Tibial artery (tissue), 4 donors: Measurements from ENCODE around the gene KIF21A.

Experiments used
- DNase-seq, 2 donors: peaks; one replicate each; pipeline ENCODE4 v3.0.0-alpha.2; 2019
- H3K27ac ChIP-seq, 2 donors: fragments of 200-600 bp; sonication (generic) in 1 of 2; 1 replicate in 1 of 2; 2 replicates in 1 of 2; pipeline ENCODE4 v1.5.1; 2018 to 2019; ENCODE audit warnings: mild to moderate bottlenecking in 1 of 2
- H3K27me3 ChIP-seq, 2 donors: fragments of 200-600 bp; sonication (generic) in 1 of 2; one replicate each; pipeline versions ENCODE4 v1.5.1 to v1.6.0; 2016 to 2019
- H3K36me3 ChIP-seq, 3 donors: fragments of 200-600 bp; sonication (generic) in 2 of 3; one replicate each; pipeline ENCODE4 v1.5.1; 2016 to 2019; ENCODE audit warnings: mild to moderate bottlenecking in 2 of 3
- H3K4me1 ChIP-seq, 4 donors: fragments of 200-600 bp; sonication (generic) in 2 of 4; 1 replicate in 3 of 4; 2 replicates in 1 of 4; pipeline ENCODE4 v1.5.1; 2016 to 2019
- H3K4me3 ChIP-seq, 2 donors: fragments of 200-600 bp; sonication (generic) in 1 of 2; 1 replicate in 1 of 2; 2 replicates in 1 of 2; pipeline ENCODE4 v1.5.1; 2018 to 2019; ENCODE audit warnings: mild to moderate bottlenecking in 2 of 2
- H3K9me3 ChIP-seq, 3 donors: fragments of 200-600 bp; sonication (generic) in 1 of 3; one replicate each; pipeline ENCODE4 v1.5.1; 2016 to 2019
- intact Hi-C: fragments of 100-400 bp; cut with DNase I; formaldehyde crosslinking; loops from one replicate; pipeline ENCODE4 v1.15.0; 2023; ENCODE audit warnings: low total_unique reads
- TF ChIP-seq, protein P1 (sequence below), 2 experiments: fragments of 200-600 bp in 1 of 2; fragments of 450-650 bp in 1 of 2; IDR thresholded peaks; one replicate each; pipeline ENCODE4 v1.5.1; 2017 to 2019; ENCODE audit warnings: antibody characterized with exemption in 2 of 2, mild to moderate bottlenecking in 1 of 2, moderate library complexity in 1 of 2

The KIF21A gene

DNA sequence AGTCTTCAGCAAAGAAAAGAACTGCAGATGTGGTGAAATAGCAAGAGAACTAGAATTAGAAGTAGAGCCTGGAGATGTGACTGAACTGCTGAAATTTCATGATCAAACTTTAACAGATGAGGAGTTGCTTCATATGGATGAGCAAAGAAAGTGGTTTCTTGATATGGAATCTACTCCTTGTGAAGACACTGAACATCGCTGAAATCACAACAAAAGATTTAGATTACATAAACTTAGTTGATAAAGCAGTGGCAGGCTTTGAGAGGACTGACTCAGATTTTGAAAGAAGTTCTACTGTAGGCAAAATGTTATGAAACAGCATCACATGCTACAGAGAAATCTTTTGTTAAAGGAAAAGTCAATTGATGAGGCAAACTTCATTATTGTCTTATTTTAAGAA lies 175.0 kb downstream of the KIF21A start:
- Histone ChIP-seq H3K9me3 (no peaks in the 10 kb centered on the region), H3K27me3 (no peaks in the 10 kb centered on the region), H3K27ac (no peak overlapping the region), H3K36me3 (no peaks in the 10 kb centered on the region), H3K4me1 (no peaks in the 10 kb centered on the region), H3K4me3 (no peak overlapping the region)
- intact Hi-C loops, result no loop called here
- no peak for DNase-seq
- TF ChIP-seq, protein P1, sequence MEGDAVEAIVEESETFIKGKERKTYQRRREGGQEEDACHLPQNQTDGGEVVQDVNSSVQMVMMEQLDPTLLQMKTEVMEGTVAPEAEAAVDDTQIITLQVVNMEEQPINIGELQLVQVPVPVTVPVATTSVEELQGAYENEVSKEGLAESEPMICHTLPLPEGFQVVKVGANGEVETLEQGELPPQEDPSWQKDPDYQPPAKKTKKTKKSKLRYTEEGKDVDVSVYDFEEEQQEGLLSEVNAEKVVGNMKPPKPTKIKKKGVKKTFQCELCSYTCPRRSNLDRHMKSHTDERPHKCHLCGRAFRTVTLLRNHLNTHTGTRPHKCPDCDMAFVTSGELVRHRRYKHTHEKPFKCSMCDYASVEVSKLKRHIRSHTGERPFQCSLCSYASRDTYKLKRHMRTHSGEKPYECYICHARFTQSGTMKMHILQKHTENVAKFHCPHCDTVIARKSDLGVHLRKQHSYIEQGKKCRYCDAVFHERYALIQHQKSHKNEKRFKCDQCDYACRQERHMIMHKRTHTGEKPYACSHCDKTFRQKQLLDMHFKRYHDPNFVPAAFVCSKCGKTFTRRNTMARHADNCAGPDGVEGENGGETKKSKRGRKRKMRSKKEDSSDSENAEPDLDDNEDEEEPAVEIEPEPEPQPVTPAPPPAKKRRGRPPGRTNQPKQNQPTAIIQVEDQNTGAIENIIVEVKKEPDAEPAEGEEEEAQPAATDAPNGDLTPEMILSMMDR (IDR thresholded peaks at IDR 0.05), result no peak

DNA sequence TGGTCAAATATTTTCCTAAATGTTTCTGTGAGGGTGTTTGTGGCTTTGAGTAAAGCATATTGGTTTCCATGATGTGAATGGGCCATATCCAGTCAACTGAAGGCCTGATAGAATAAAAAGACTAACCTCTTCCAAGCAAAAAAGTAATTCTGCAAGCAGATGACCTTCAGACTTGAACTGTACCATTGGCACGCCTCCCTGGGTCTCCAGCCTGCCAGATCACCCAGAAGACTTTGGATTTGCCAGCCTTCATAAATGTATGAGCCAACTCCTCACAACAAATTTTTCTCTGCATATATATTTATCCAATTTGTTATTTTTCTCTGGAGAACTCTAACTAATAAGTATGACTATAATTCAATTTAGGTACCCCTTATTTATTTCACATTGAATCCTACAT lies 190.3 kb downstream of the KIF21A start:
- H3K36me3 ChIP-seq, result no peaks in the 10 kb centered on the region
- no peaks in the 10 kb centered on the region for H3K4me1 ChIP-seq
- no peak overlapping the region for H3K4me3 ChIP-seq
- H3K27ac ChIP-seq, result no peak overlapping the region
- H3K27me3 ChIP-seq, result no peaks in the 10 kb centered on the region
- intact Hi-C loops, result no loop called here
- DNase-seq, result no peak
- TF ChIP-seq, protein P1 (IDR thresholded peaks at IDR 0.05), result no peak
- H3K9me3 ChIP-seq, result no peaks in the 10 kb centered on the region
